B cell (primary cell): ENCODE measurements around the gene USP6NL. TPM values are rescaled to one million over a fixed set of nuclear protein-coding genes. Genes with fewer than 3 reads are reported as not detected.

Source experiments
- ATAC-seq: fragments of 200-7000 bp; cut with Tn5 transposase; one replicate; pipeline ENCODE4 v1.10.0; 2021; ENCODE audit warnings: low read depth, mild to moderate bottlenecking, moderate number of reproducible peaks, moderate library complexity
- CTCF ChIA-PET: fragments of 350-600 bp; sonication (Branson Sonifier 250); formaldehyde crosslinking; loops from one replicate; lab custom pipeline; 2021; ENCODE audit warnings: antibody characterized with exemption, inconsistent platforms; lab: Charles Lee
- POLR2A ChIA-PET: fragments of 350-600 bp; sonication (Branson Sonifier 250); formaldehyde crosslinking; loops from one replicate; lab custom pipeline; 2021; ENCODE audit warnings: antibody characterized with exemption; lab: Charles Lee
- DNase-seq: peaks from one replicate; pipeline ENCODE4 v3.0.0; 2013
- H2AFZ ChIP-seq: 2 replicates; pipeline ENCODE4 v1.6.1; 2012; ENCODE audit warnings: mild to moderate bottlenecking, low read depth, low read length; ENCODE audit not compliant: insufficient read depth, poor library complexity, severe bottlenecking
- H3K27ac ChIP-seq, 2 donors: 1 replicate in 1 of 2; 2 replicates in 1 of 2; pipeline ENCODE4 v1.5.1; 2012 to 2013; ENCODE audit warnings: low read length in 2 of 2, mild to moderate bottlenecking in 2 of 2, moderate library complexity in 1 of 2
- H3K27me3 ChIP-seq, 4 experiments: fragments of 200-600 bp in 1 of 4; sonication (generic) in 1 of 4; replicated peaks in 1 of 4; 1 replicate in 2 of 4; 2 replicates in 2 of 4; pipeline versions ENCODE4 v1.6.1 to v1.7.0; 2013 to 2016; ENCODE audit warnings: low read length in 3 of 4, mild to moderate bottlenecking in 2 of 4, mixed read lengths in 1 of 4, moderate library complexity in 1 of 4; ENCODE audit not compliant: insufficient read depth in 4 of 4, control insufficient read depth in 3 of 4; ENCODE audit errors: control extremely low read depth in 1 of 4
- H3K36me3 ChIP-seq, 2 experiments: replicated peaks in 1 of 2; 1 replicate in 1 of 2; 2 replicates in 1 of 2; pipeline versions ENCODE4 v1.6.1 to v1.7.1; 2013; ENCODE audit warnings: low read length in 1 of 2; ENCODE audit not compliant: insufficient read depth in 2 of 2, control insufficient read depth in 1 of 2; ENCODE audit errors: control extremely low read depth in 1 of 2, extremely low read depth in 1 of 2
- H3K4me1 ChIP-seq, 2 donors: fragments of 200-600 bp in 1 of 2; sonication (generic) in 1 of 2; 1 replicate in 1 of 2; 2 replicates in 1 of 2; pipeline versions ENCODE4 v1.5.1 to v1.6.1; 2013 to 2017; ENCODE audit warnings: low read length in 2 of 2; ENCODE audit not compliant: control insufficient read depth in 2 of 2, insufficient read depth in 2 of 2
- H3K4me2 ChIP-seq: replicated peaks from 2 replicates; pipeline ENCODE3; 2012; ENCODE audit warnings: mild to moderate bottlenecking, low read depth, low read length; ENCODE audit not compliant: poor library complexity, severe bottlenecking
- H3K4me3 ChIP-seq, 5 experiments: fragments of 200-600 bp in 1 of 5; sonication (generic) in 1 of 5; 1 replicate in 3 of 5; 2 replicates in 2 of 5; pipeline versions ENCODE4 v1.5.1 to v1.7.0; 2011 to 2016; ENCODE audit warnings: low read length in 4 of 5, mild to moderate bottlenecking in 4 of 5, low read depth in 2 of 5, control low read depth in 1 of 5, moderate library complexity in 1 of 5; ENCODE audit not compliant: insufficient read depth in 1 of 5; ENCODE audit errors: control extremely low read depth in 1 of 5, extremely low read depth in 1 of 5
- H3K79me2 ChIP-seq: fragments of 200-600 bp; sonication (generic); one replicate; pipeline ENCODE4 v1.6.0; 2016; ENCODE audit warnings: low read length; ENCODE audit not compliant: control insufficient read depth, insufficient read depth
- H3K9ac ChIP-seq: fragments of 200-600 bp; sonication (generic); 2 replicates; pipeline ENCODE4 v1.6.1; 2017; ENCODE audit warnings: mild to moderate bottlenecking, low read length, moderate library complexity
- H3K9me3 ChIP-seq, 3 donors: one replicate each; pipeline versions ENCODE4 v1.6.1 to v1.7.1; 2013; ENCODE audit warnings: low read length in 2 of 3; ENCODE audit not compliant: control insufficient read depth in 2 of 3, insufficient read depth in 1 of 3; ENCODE audit errors: control extremely low read depth in 1 of 3
- H4K20me1 ChIP-seq: 2 replicates; pipeline ENCODE4 v1.6.0; 2012; ENCODE audit warnings: mild to moderate bottlenecking, low read length; ENCODE audit not compliant: insufficient read depth, control insufficient read depth, poor library complexity, severe bottlenecking
- H3K27ac Mint-ChIP-seq: one replicate; pipeline ENCODE4 v1.8.0; 2021; ENCODE audit warnings: mixed read lengths
- H3K27me3 Mint-ChIP-seq: one replicate; pipeline ENCODE4 v1.8.0; 2021; ENCODE audit warnings: mixed read lengths
- H3K4me1 Mint-ChIP-seq: one replicate; pipeline ENCODE4 v1.8.0; 2021; ENCODE audit warnings: mixed read lengths
- H3K4me3 Mint-ChIP-seq: one replicate; pipeline ENCODE4 v1.8.0; 2021; ENCODE audit warnings: mixed read lengths
- H3K9me3 Mint-ChIP-seq: one replicate; pipeline ENCODE4 v1.8.0; 2022; ENCODE audit warnings: mixed read lengths; ENCODE audit not compliant: insufficient read depth
- CTCF ChIP-seq: fragments of 200-600 bp; IDR thresholded peaks from one replicate; pipeline ENCODE4 v1.8.0; 2022; ENCODE audit warnings: antibody characterized with exemption, mild to moderate bottlenecking
- EZH2 ChIP-seq: IDR thresholded peaks from 2 replicates; pipeline ENCODE4 v1.6.1; 2012; ENCODE audit warnings: borderline replicate concordance, low read depth, mild to moderate bottlenecking, moderate library complexity, low read length; ENCODE audit not compliant: insufficient read depth, poor library complexity, severe bottlenecking
- WGBS: methylation state at CpG from one replicate; pipeline ENCODE4 v1.1.5; 2013; ENCODE audit warnings: missing lambda C conversion rate; ENCODE audit not compliant: insufficient coverage; 5-methylcytosine and 5-hydroxymethylcytosine counted together
- intact Hi-C: fragments of 100-400 bp; cut with micrococcal nuclease; formaldehyde crosslinking; loops from one replicate; pipeline ENCODE4 v1.10.0; 2022
- polyA plus RNA-seq: library from polyadenylated mRNA; depleted of rRNA; stranded (reverse); fragments of >200 nt; gene quantifications from 2 replicates; pipeline ENCODE4 v1.2.3, GENCODE V29; 2012
- total RNA-seq, 2 donors: library from RNA; stranded (reverse); fragments of 120-200 nt in 1 of 2; gene quantifications; 1 replicate in 1 of 2; 2 replicates in 1 of 2; pipeline versions ENCODE4 v1.2.3 to v1.2.4, GENCODE V29; 2013 to 2022

USP6NL gene
- total and polyA plus RNA-seq, 2 donors (not counting 1 experiment from before 2014, with no cell fraction given) = 27.0 to 61.5 TPM

GRCh38 chr10:11478807-11479206, 132.6 kb downstream of the USP6NL start:
- POLR2A ChIA-PET = no interaction called here
- 80% methylated on average over 1 of the region's 1 CpG for WGBS
- TF ChIP-seq CTCF = no peak
- TF ChIP-seq EZH2 = no peak
- Histone ChIP-seq H3K27me3 (no peaks in the 10 kb centered on the region), H3K9me3 (no peaks in the 10 kb centered on the region), H3K79me2 (peaks cover 16% of the 10 kb centered on the region), H3K4me1 (peaks cover 8 to 10% of the 10 kb centered on the region in 2 donors), H2AFZ (no peak overlapping the region), H3K27ac (no peak overlapping the region), H4K20me1 (no peaks in the 10 kb centered on the region), H3K9ac (no peak overlapping the region), H3K4me3 (no peak overlapping the region), H3K36me3 (peaks cover 12 to 46% of the 10 kb centered on the region in 2 experiments), H3K4me2 (no peak overlapping the region)
- no peak for ATAC-seq
- intact Hi-C loops = no loop called here
- Mint-ChIP-seq H3K9me3 (no peaks in the 10 kb centered on the region), H3K4me1 (peaks cover 24% of the 10 kb centered on the region), H3K4me3 (no peak overlapping the region), H3K27ac (peak overlapping the region; percentile 54), H3K27me3 (no peaks in the 10 kb centered on the region)
- DNase-seq = no peak
- CTCF ChIA-PET = no interaction called here

DNA sequence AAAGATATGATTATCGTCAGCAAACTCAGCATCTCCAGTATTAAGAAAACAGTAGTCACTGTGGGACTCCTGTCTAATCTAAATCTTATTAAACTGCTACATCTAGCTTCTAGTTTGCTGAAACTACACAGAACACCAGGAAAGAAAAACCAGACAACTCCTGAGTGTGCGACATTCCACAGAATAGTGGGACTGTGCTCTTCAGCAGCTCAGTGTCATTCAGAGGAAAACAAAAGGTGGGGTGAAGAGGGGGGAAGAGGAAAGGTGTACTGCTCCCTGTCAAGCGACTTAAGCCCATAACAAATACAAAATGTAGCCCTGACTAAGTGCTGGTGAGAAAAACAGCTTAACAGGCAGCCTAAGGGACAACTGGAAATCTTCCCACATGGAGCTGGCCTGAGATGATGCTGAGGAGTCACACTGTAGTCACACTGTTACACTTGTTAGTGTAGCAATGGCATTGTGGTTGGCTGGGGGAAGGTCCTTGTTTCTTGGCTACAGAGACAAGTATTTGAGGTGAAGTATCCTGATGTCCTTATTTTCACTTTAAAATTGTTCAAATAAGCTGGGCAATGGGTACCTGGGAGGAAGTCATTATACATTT, 135.5 kb downstream of the USP6NL start:
- WGBS = 100% methylated on average over 1 of the region's 3 CpGs
- Mint-ChIP-seq H3K9me3 (no peaks in the 10 kb centered on the region), H3K27me3 (no peaks in the 10 kb centered on the region), H3K27ac (peak overlapping the region; percentile 53), H3K4me3 (no peak overlapping the region), H3K4me1 (peaks cover 12% of the 10 kb centered on the region)
- ChIA-PET POLR2A (no interaction called here), CTCF (interaction anchor here (1.1 to 1.3 kb wide), 2 partner anchors 39 to 282 kb away, joined by 3 to 4 read pairs; no protein-coding TSS in a partner anchor)
- TF ChIP-seq EZH2 (no peak), CTCF (no peak)
- H3K4me2 ChIP-seq = no peak overlapping the region
- ATAC-seq (no peak), DNase-seq (no peak)
- no peak overlapping the region for H3K4me3 ChIP-seq
- H3K9ac ChIP-seq = no peak overlapping the region
- H3K36me3 ChIP-seq = peaks cover 11 to 42% of the 10 kb centered on the region in 2 experiments
- H3K27ac ChIP-seq = peak overlapping the region in 1 of 2 donors; percentile 14
- H3K4me1 ChIP-seq = peaks cover 0 to 2% of the 10 kb centered on the region in 2 donors
- intact Hi-C loops = no loop called here
- peaks cover 16% of the 10 kb centered on the region for H3K79me2 ChIP-seq
- no peaks in the 10 kb centered on the region for H4K20me1 ChIP-seq
- no peaks in the 10 kb centered on the region for H3K27me3 ChIP-seq
- H2AFZ ChIP-seq = no peak overlapping the region
- no peaks in the 10 kb centered on the region for H3K9me3 ChIP-seq
